HG03521 (cell line): ENCODE results near the gene SPARCL1.
"Not testable (repeated sequence)": the region's sequence is repeated elsewhere in the genome, so short reads cannot be mapped to it uniquely, and the experiment has no call there.

Experiments
- ATAC-seq: cut with Tn5 transposase; IDR thresholded peaks from one replicate; pipeline ENCODE4 v1.9.1; 2021; ENCODE audit warnings: mild to moderate bottlenecking, moderate library complexity; ENCODE audit not compliant: unreplicated experiment

The SPARCL1 gene

GRCh38 chr4:87529187-87529586, at the start of gene SPARCL1:
TSS of gene SPARCL1 (minus strand) at chr4:87529376. CDS start at chr4:87499574, 29,802 bp downstream.
- no peak for ATAC-seq

GRCh38 chr4:87575983-87576382, 46.8 kb upstream of the SPARCL1 start:
- ATAC-seq, result no peak

GRCh38 chr4:87575408-87575807, 46.2 kb upstream of the SPARCL1 start:
- no peak for ATAC-seq

DNA sequence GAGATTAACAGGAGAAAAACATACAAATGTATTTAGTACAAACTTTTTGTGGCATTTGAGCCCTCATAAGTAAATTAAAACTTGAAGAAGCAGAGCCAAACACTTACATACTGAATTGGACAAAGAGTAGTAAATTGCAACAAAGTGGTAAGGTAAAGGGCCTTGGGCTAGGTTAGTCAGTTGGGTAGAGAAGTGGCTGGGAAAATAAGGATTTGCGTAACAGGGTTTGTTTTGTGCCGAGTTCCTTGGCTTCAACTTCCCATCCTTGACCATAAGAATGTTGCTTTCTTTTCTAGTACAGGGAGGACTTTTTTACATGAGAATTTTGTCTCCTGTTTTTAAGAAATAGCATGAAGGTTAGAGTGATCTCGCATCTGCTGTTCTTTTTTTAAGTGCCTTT, 45.8 kb upstream of the SPARCL1 start:
- ATAC-seq, result no peak

- ATAC-seq, result not testable (repeated sequence)
Observed at GRCh38 chr4:87574376-87574775, 45.2 kb upstream of the SPARCL1 start.

DNA sequence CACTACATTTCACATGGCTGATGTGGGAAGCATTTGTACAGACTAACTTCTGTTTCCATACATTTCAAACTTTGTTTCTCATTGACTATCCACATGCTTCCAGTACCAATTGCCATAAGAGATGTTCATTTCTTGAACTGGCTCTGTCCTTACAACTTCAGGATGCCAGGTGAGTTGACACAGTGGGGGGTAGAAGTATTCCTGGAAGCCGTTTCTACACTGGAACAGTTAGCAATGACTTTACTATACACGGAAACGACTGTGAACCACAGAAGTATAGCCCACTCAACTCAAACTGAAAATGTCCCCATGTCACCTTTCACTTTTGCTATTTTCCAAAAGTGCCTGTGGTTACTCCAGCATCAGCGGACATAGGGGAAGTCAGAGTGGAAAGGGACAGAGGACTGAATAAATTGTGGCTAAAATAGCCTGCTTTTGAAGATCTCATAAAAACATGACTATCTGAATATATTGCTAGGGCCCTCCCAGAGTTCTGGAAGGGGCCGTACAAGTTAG, 41.2 kb upstream of the SPARCL1 start:
- ATAC-seq, result no peak

- ATAC-seq, result no peak
Observed at GRCh38 chr4:87567191-87567590, 38.0 kb upstream of the SPARCL1 start.

GRCh38 chr4:87566276-87566675, 37.1 kb upstream of the SPARCL1 start:
- ATAC-seq, result no peak

GRCh38 chr4:87565746-87566145, 36.6 kb upstream of the SPARCL1 start:
- no peak for ATAC-seq

DNA sequence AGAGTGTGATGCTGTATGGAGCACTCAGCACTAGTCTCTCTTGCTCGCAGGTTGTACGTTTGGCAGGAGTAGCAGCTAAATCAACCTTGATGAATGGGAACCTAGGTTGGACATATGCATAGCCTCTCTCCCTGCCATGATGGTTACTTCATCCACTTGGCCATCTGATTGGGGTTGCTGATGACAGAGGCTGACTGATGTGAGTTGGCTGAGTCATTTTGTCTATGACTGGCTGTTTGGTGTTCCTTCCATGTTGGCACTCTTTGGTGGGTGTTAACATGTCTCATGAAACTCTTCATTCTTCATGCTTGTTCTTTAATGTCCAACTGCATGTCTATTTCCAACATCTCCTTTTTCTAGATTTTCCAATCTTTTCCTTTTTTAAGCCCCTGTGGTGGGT, 31.6 kb upstream of the SPARCL1 start:
- ATAC-seq, result no peak

DNA sequence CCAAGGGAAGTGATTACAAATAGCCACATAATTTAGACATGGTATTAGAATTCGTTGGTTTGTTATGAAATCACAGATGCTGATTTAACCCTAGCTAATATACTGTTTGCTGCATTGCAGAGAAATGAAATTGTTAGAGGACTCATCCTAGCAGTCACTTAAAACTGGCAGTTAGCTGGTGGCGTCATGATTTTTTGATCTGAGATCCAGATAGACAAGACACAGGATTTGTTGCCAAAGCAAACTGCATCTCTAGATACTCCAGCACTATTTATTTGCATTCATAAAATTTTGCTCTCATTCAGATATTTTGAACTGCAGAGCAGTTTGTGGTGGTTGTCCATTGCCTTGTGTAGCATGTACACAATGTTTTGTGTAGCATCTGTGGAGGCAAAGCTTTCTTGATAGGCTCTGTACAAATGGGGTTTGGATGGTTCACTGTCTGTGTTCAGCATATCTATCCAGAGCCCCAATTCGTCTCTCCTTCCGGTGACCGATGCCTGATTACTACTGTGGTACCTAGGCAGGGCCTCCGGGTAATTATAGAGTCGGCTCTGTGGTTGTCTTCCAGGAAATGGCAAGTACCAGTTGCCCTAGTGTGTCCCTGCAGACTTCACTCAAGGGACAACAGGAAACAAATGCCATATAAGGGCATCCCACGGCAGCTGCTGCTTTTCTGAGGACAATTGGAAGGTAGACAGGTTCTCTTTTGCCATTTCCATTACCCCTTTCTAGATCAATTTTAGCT, 30.1 kb upstream of the SPARCL1 start:
- peak; percentile 95 for ATAC-seq

DNA sequence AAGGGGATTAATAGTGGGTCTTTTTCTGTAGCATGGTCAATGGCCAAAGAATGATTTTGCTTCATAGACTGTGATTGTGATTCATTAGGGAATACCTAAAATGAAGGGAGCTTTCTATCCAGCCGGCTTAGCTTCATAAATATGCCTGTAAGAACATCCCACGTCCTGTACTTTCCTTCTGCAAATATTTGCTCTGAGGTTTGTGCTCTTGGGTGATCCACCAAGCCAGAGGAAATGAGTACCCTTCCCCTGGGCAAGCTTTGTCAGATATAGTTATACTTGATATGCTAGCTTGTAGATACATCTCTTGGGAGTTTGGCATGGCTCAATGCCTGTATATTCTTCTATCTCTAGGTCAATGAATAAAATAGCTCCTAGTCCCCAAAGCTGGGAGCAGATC, 28.2 kb upstream of the SPARCL1 start:
- no peak for ATAC-seq

- no peak for ATAC-seq
Observed at GRCh38 chr4:87555773-87556619, 26.8 kb upstream of the SPARCL1 start.

DNA sequence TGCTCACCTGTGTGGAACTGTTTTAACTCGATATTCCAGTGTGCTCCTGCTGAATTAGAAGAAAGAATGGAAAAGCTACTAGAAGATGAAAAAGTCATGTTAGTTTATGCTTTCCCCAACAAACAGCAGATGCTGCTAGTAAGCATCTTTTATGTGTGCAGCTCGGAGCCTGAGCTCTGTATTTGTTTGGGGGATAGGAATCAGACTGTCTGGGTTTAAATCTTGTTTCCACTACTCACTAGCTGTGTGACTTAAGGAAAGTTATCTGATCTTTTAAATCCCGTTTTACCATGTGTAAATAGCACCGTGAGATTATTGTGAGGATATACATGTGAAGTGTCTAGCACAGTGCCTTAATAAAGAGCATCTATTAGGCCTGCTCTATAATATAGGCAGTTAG, 24.0 kb upstream of the SPARCL1 start:
- no peak for ATAC-seq

DNA sequence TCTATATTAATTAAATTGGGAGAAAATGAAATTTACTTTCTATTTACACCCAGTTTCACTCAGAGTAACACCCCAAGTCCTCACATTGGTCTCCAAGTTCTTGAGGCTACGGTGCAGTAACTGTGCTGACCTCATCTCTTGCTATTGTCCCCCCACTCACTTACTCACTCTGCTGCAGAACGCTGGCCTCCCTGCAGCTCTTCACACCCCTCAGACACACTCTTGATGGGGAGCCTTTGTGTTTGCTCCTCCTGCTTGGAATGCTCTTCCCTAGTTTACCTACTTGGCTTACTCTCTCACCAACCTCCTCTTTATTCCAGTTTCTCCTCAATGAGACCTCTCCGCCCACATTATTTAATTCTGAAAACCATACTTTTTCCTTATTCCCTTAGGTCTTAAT, 22.2 kb upstream of the SPARCL1 start:
- ATAC-seq, result no peak

- no peak for ATAC-seq
Observed at GRCh38 chr4:87547016-87547708, 18.0 kb upstream of the SPARCL1 start.

- no peak for ATAC-seq
Observed at GRCh38 chr4:87545052-87545451, 15.9 kb upstream of the SPARCL1 start.

DNA sequence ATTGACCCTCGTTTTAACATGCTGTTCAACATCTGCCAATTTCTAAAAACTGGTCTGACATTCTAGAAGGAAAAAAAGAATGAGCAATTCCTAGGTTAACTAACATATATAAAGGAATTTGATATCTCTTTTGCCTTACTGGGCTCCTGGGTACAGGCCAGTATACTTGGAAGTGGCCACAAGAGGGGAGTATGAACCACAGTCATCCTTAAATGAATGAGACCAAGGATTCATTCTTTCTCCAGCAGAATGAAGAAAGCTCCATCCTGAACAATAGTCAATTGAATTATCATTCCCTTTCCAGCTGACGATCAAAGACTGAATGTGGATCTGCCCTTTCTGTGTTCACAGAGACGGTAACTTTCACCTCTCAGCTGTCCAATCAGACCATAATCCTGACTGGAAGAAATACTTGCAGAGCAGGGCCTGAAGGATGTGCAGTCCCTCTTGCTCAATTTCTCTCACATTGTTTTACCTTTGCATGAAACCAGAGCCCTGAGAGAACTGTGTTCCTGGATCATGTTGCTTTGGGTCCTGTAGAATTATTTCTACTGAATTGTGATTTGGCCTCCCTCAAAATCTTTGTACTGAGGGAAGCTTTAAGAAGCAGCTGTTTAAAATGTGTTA, 14.8 kb upstream of the SPARCL1 start:
- ATAC-seq, result no peak

- ATAC-seq, result no peak
Observed at GRCh38 chr4:87542734-87543312, 13.6 kb upstream of the SPARCL1 start.

DNA sequence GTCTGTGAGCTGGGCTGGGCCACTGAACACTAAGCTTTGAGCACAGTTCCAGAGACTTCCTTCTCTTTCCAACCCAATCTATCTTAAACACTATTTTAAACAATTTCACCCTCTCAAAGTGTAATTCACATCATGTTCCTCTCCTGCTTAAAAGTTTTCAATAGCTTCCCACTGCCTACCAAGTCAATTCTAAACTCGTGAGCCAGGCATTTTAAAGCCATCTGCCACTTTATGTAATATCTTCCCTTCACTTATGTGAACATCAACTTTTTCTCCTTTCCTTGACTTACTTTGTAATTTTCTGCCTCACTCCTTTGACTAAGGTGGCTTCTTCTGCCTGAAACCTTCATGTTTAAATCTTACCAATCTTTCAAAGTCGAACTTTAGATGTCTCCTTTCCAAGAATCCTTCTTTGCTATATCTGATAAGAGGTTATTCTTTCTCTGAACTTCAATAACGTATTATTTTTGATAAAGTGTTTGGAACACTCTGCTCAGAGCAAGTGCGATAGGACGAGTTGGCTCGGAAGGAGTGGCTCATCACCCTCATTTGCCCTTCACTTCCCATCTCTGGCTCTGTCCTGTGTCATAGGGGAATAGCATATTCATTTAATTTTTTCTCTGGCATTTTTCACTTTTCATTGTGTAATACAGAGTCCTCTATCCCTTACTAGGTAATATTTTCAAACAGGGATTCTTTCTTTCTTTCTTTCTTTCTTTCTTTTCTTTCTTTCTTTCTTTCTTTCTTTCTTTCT, 13.0 kb upstream of the SPARCL1 start:
- ATAC-seq, result no peak
